Measurements from ENCODE around the gene GPBAR1. TPM values are rescaled to one million over a fixed set of nuclear protein-coding genes. Genes with fewer than 3 reads are reported as not detected.

GPBAR1 gene
- total RNA-seq, 4 donors from 2014 or later, result 4.6 to 37.8 (median 13.5) TPM

GRCh38 chr2:218229851-218230250 is 31.0 kb upstream of the GPBAR1 start:
- Histone ChIP-seq H3K4me1 (peaks cover 0 to 52% (median 19%) of the 10 kb centered on the region in 4 donors), H3K36me3 (peaks cover 0 to 92% (median 11%) of the 10 kb centered on the region in 3 donors), H3K9me3 (no peaks in the 10 kb centered on the region), H3K27ac (peak overlapping the region in 3 of 4 donors; percentile 27 to 48 (median 29)), H3K4me3 (no peak overlapping the region), H3K27me3 (no peaks in the 10 kb centered on the region)
- no peak for DNase-seq (ENCODE audit: low spot score in 2 of 2)
- WGBS, 2 donors, result 85 to 89% methylated on average over 4 of the region's 4 CpGs
- TF ChIP-seq EP300 (IDR thresholded peaks at IDR 0.05) (no peak), POLR2A (IDR thresholded peaks at IDR 0.05) (no peak), CTCF (IDR thresholded peaks at IDR 0.05) (no peak)

GRCh38 chr2:218230882-218231281 is 29.9 kb upstream of the GPBAR1 start:
- DNase-seq (ENCODE audit: low spot score in 2 of 2), result no peak
- Histone ChIP-seq H3K27ac (peak overlapping the region in 3 of 4 donors; percentile 29 to 53 (median 37)), H3K4me1 (peaks cover 0 to 44% (median 17%) of the 10 kb centered on the region in 4 donors), H3K27me3 (no peaks in the 10 kb centered on the region), H3K9me3 (no peaks in the 10 kb centered on the region), H3K36me3 (peaks cover 0 to 97% (median 17%) of the 10 kb centered on the region in 3 donors), H3K4me3 (no peak overlapping the region)
- 0 to 2% methylated on average over 1 of the region's 1 CpG for WGBS, 2 donors
- peak in 1 of 5 experiments; percentile 11 for TF ChIP-seq CTCF (IDR thresholded peaks at IDR 0.05)
- TF ChIP-seq EP300 (IDR thresholded peaks at IDR 0.05), result no peak

- Histone ChIP-seq H3K4me3 (no peak overlapping the region), H3K27ac (no peak overlapping the region), H3K4me1 (peaks cover 0 to 32% (median 14%) of the 10 kb centered on the region in 4 donors), H3K27me3 (no peaks in the 10 kb centered on the region), H3K36me3 (peaks cover 0 to 94% (median 11%) of the 10 kb centered on the region in 3 donors), H3K9me3 (no peaks in the 10 kb centered on the region)
- DNase-seq (ENCODE audit: low spot score in 2 of 2), result no peak
- TF ChIP-seq CTCF (IDR thresholded peaks at IDR 0.05), result no peak
- no peak for TF ChIP-seq EP300 (IDR thresholded peaks at IDR 0.05)
- TF ChIP-seq POLR2A (IDR thresholded peaks at IDR 0.05), result no peak
- 84 to 88% methylated on average over 4 of the region's 4 CpGs for WGBS, 2 donors
These were observed 27.3 kb upstream of the GPBAR1 start for GRCh38 chr2:218233543-218233942.

- DNase-seq (ENCODE audit: low spot score in 2 of 2), result no peak
- no peak for TF ChIP-seq POLR2A (IDR thresholded peaks at IDR 0.05)
- TF ChIP-seq CTCF (IDR thresholded peaks at IDR 0.05), result no peak
- no peak for TF ChIP-seq EP300 (IDR thresholded peaks at IDR 0.05)
- H3K36me3 ChIP-seq, result peaks cover 0 to 94% (median 18%) of the 10 kb centered on the region in 3 donors
- WGBS, 2 donors, result 53 to 54% methylated on average over 3 of the region's 3 CpGs
- H3K27ac ChIP-seq, result peak overlapping the region in 1 of 4 donors; percentile 12
- H3K9me3 ChIP-seq, result no peaks in the 10 kb centered on the region
- H3K4me1 ChIP-seq, result peaks cover 0 to 22% (median 11%) of the 10 kb centered on the region in 4 donors
- H3K27me3 ChIP-seq, result no peaks in the 10 kb centered on the region
- H3K4me3 ChIP-seq, result no peak overlapping the region
These were observed 26.3 kb upstream of the GPBAR1 start for GRCh38 chr2:218234521-218234920.

- no peaks in the 10 kb centered on the region for H3K27me3 ChIP-seq
- peaks cover 0 to 94% (median 18%) of the 10 kb centered on the region in 3 donors for H3K36me3 ChIP-seq
- no peak for DNase-seq (ENCODE audit: low spot score in 2 of 2)
- no peak overlapping the region for H3K27ac ChIP-seq
- peaks cover 0 to 17% (median 11%) of the 10 kb centered on the region in 4 donors for H3K4me1 ChIP-seq
- 95 to 100% methylated on average over 2 of the region's 2 CpGs for WGBS, 2 donors
- no peaks in the 10 kb centered on the region for H3K9me3 ChIP-seq
- no peak for TF ChIP-seq EP300 (IDR thresholded peaks at IDR 0.05)
- no peak overlapping the region for H3K4me3 ChIP-seq
These were observed 25.8 kb upstream of the GPBAR1 start for GRCh38 chr2:218235017-218235416.
